Epithelial cell of proximal tubule (primary cell): ENCODE data around the gene PFDN2. TPM values are rescaled to one million over a fixed set of nuclear protein-coding genes. Genes with fewer than 3 reads are reported as not detected.

Source experiments
- DNase-seq: peaks from one replicate; pipeline ENCODE4 v3.0.0-alpha.2; 2011; ENCODE audit warnings: low read depth
- H3K4me3 ChIP-seq: 2 replicates; pipeline ENCODE4 v1.5.1; 2011; ENCODE audit warnings: low read depth, mild to moderate bottlenecking, low read length
- total RNA-seq: library from RNA; depleted of rRNA; stranded (reverse); fragments of >200 nt; gene quantifications from 2 replicates; pipeline ENCODE4 v1.2.3, GENCODE V29; 2015
- TF ChIP-seq, protein P1 (sequence below): conservative IDR thresholded peaks from 2 replicates; pipeline ENCODE4 v1.5.1; 2012; ENCODE audit warnings: low read depth, mild to moderate bottlenecking, low read length

Gene PFDN2
- total RNA-seq, 1 donor from 2014 or later = 103 TPM

DNA sequence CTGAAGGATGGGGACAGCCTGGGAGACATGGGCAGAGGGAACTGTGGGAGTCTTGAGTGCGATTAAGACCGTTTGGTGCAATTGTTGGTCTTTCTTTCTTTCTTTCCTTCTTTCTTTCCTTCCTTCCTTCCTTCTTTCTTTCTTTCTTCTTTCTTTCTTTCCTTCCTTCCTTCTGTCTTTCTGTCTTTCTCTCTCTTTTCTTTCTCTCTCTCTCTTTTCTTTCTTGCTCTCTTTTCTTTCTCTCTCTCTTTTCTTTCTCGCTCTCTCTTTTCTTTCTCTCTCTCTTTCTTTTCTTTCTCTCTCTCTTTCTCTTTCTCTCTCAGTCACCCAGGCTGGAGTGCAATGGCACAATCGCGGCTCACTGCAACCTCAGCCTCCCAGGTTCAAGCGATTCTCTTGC lies 22.6 kb downstream of the PFDN2 start:
- TF ChIP-seq, protein P1, sequence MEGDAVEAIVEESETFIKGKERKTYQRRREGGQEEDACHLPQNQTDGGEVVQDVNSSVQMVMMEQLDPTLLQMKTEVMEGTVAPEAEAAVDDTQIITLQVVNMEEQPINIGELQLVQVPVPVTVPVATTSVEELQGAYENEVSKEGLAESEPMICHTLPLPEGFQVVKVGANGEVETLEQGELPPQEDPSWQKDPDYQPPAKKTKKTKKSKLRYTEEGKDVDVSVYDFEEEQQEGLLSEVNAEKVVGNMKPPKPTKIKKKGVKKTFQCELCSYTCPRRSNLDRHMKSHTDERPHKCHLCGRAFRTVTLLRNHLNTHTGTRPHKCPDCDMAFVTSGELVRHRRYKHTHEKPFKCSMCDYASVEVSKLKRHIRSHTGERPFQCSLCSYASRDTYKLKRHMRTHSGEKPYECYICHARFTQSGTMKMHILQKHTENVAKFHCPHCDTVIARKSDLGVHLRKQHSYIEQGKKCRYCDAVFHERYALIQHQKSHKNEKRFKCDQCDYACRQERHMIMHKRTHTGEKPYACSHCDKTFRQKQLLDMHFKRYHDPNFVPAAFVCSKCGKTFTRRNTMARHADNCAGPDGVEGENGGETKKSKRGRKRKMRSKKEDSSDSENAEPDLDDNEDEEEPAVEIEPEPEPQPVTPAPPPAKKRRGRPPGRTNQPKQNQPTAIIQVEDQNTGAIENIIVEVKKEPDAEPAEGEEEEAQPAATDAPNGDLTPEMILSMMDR = no peak
- DNase-seq = no peak

DNA sequence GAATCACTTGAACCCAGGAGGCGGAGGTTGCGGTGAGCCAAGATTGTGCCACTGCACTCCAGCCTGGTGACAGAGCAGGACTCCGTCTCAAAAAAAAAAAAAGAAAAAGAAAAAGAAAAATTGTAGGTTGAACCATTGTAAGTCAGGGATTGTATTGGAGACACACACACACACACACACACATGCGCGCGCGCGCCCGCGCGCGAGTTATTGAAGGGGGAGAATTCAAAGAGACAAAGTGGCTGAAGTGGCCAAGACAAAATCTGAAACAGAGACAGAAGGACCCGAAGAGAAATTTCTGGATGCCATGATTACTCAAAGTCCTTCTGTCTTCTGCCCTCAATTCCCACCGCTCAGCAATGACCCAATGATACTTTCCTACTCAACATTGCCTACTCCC lies 23.4 kb downstream of the PFDN2 start:
- TF ChIP-seq, protein P1 = no peak
- H3K4me3 ChIP-seq = no peak overlapping the region
- DNase-seq = no peak

More for the DNA sequence above, 22.6 kb downstream of the PFDN2 start:
- no peak overlapping the region for H3K4me3 ChIP-seq

DNA sequence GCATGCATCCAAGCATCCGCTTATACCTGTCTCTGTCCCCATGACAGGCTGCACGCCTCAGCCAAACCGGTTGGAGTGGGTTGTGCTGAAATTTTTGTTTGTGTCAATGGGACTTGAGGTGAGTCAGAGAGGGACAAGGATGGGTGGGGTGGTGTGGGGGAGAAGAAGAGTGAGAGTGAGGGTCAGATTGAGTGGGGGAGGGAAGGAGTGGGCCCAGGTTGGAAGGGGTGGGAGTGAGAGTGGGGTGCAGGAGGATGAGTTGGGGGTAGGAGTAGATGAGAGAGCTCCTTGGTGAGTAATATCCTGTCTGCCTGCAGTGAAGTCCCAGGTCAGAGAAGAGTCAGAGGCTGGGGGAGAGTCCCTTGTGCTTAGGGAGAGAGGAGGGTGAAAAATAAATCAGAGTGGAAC lies 25.2 kb downstream of the PFDN2 start:
- TF ChIP-seq, protein P1 = no peak
- no peak for DNase-seq
- H3K4me3 ChIP-seq = no peak overlapping the region

DNA sequence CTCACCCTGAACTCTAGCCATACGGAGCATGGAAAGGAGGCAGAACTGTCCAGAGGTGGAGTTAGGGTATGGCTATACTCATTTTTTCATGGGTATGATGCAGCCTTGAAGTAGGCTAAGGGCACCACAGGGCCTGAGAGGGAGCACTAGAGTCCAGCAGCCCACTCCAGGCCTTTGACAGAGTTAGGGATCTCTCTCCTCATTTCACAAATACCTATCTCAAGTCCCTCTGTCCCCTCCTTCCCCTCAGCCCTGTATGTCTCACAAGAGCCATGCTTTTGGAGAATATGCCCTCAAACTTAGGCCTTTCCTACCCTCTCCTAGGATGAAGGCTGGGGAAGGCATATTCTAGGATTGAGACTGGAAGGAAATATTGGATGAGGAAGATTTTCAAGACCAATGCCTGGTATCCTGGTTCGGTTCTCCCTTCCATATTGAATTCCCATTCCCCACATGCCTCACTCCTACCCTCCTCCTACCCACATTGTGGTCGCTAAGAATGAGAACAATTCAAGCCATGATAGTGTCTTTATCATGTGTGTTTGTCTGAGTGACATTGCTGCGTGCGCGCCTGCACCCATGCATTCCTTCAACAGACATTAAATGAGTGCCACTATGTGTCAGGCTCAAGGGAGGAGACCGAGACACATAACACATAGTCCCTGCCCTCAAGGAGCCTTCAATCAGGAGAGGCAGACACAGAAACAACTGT lies 25.9 kb downstream of the PFDN2 start:
- no peak overlapping the region for H3K4me3 ChIP-seq
- TF ChIP-seq, protein P1 = no peak
- no peak for DNase-seq

DNA sequence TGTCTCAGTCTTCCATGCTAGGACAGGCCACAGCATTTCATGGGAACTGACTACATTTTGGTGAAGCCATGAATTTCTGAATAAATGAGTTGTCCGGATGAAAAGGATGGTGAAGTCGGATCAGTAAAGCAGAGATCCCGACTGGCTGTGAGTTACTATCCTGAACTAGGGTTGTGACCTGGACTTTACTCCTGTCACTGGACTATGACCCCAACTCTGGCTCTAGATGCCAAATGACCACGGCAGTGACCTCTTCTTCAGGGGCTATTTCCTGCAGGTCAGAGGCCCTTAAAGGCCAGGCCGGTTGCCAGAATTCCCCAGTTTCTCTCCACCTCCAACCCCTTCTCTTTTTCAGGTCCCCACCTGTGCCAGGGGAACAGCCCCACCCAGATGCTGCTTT lies 26.7 kb downstream of the PFDN2 start:
- DNase-seq = no peak
- H3K4me3 ChIP-seq = no peak overlapping the region
- TF ChIP-seq, protein P1 = no peak

DNA sequence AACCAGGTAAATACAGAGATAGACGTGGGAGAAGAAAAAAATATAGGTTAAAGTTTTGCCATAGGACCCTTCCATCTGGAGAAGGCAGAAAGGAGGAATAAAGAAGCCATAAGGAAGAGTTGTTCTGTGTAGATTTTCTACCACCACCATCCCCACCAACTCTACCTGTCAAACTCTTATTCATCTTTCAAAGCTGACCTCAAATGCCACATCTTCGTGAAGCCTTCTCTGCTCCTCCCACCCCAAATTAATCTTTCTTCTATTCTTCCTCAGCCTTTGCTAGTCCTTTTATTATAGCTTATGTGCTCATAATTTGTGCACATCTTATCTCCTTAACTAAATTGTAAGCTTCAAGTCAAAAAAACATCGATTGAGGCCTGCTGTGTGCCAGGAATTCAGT lies 27.2 kb downstream of the PFDN2 start:
- DNase-seq = no peak
- TF ChIP-seq, protein P1 = no peak
- H3K4me3 ChIP-seq = no peak overlapping the region

DNA sequence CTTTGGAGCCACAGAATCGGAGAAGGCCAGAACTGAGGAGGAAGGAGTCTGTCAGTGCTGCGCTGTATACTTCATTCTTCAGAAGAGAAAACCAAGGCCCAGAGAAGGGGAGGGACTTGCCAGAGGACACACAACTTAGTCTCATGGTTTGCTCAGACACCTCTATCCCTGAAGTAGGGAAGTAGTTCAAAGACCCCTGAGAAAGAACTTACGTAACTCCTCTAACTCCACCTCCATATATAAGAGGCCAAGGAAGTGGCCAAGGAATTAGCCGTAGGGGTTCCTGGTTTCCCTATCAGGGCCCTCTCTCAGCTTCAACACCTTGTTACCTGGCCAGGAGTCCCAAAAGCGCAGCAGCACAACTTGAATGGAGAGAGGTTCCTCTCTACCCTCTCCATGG lies 27.9 kb downstream of the PFDN2 start:
- TF ChIP-seq, protein P1 = no peak
- H3K4me3 ChIP-seq = no peak overlapping the region
- DNase-seq = no peak
